Hepatocyte (in vitro differentiated cells): Measurements from ENCODE around the gene PPIH. TPM values are rescaled to one million over a fixed set of nuclear protein-coding genes. Genes with fewer than 3 reads are reported as not detected.
"Not testable (repeated sequence)": the region's sequence is repeated elsewhere in the genome, so short reads cannot be mapped to it uniquely, and the experiment has no call there.

ENCODE experiments used
- DNase-seq: peaks from one replicate; pipeline ENCODE4 v3.0.0-alpha.2; 2016; ENCODE audit warnings: low spot score
- H2AFZ ChIP-seq: fragments of 200-600 bp; sonication (generic); 2 replicates; pipeline ENCODE4 v1.6.0; 2016; ENCODE audit warnings: antibody characterized with exemption, mild to moderate bottlenecking
- H3K27ac ChIP-seq: fragments of 200-600 bp; sonication (generic); 2 replicates; pipeline ENCODE4 v1.5.1; 2016; ENCODE audit warnings: mild to moderate bottlenecking
- H3K27me3 ChIP-seq: fragments of 200-600 bp; sonication (generic); 2 replicates; pipeline ENCODE4 v1.6.1; 2016
- H3K36me3 ChIP-seq: fragments of 200-600 bp; sonication (generic); replicated peaks from 2 replicates; pipeline ENCODE4 v1.5.1; 2016; ENCODE audit warnings: low read depth; ENCODE audit not compliant: insufficient read depth
- H3K4me1 ChIP-seq: fragments of 200-600 bp; sonication (generic); 2 replicates; pipeline ENCODE4 v1.5.1; 2016; ENCODE audit warnings: mild to moderate bottlenecking, moderate library complexity; ENCODE audit not compliant: insufficient read depth
- H3K4me2 ChIP-seq: fragments of 200-600 bp; sonication (generic); 2 replicates; pipeline ENCODE4 v1.6.0; 2016
- H3K4me3 ChIP-seq: fragments of 200-600 bp; sonication (generic); 2 replicates; pipeline ENCODE4 v1.5.1; 2016; ENCODE audit warnings: mild to moderate bottlenecking
- H3K79me2 ChIP-seq: fragments of 200-600 bp; sonication (generic); 2 replicates; pipeline ENCODE4 v1.6.0; 2017; ENCODE audit warnings: mild to moderate bottlenecking
- H3K9me2 ChIP-seq: fragments of 200-600 bp; sonication (generic); replicated peaks from 2 replicates; pipeline ENCODE4 v1.6.0; 2017; ENCODE audit warnings: mild to moderate bottlenecking; ENCODE audit not compliant: insufficient read depth
- H3K9me3 ChIP-seq: fragments of 200-600 bp; sonication (generic); 2 replicates; pipeline ENCODE4 v1.5.1; 2016; ENCODE audit warnings: low read depth, mild to moderate bottlenecking
- H4K20me1 ChIP-seq: fragments of 200-600 bp; sonication (generic); 2 replicates; pipeline ENCODE4 v1.6.0; 2016; ENCODE audit warnings: mild to moderate bottlenecking; ENCODE audit not compliant: insufficient read depth, poor library complexity, severe bottlenecking
- CTCF ChIP-seq: fragments of 200-600 bp; sonication (generic); IDR thresholded peaks from 2 replicates; pipeline ENCODE4 v1.5.1; 2016; ENCODE audit warnings: antibody characterized with exemption, mild to moderate bottlenecking; ENCODE audit not compliant: poor library complexity
- EZH2 ChIP-seq: fragments of 200-600 bp; sonication (generic); IDR thresholded peaks from 2 replicates; pipeline ENCODE4 v1.6.1; 2016; ENCODE audit warnings: antibody characterized with exemption, mild to moderate bottlenecking, borderline replicate concordance
- EZH2phosphoT487 ChIP-seq: fragments of 200-600 bp; sonication (generic); IDR thresholded peaks from one replicate; pipeline ENCODE4 v1.6.1; 2018; ENCODE audit warnings: antibody characterized with exemption, mild to moderate bottlenecking, low read depth, moderate library complexity; ENCODE audit not compliant: unreplicated experiment, severe bottlenecking
- WGBS: methylation state at CpG from one replicate; pipeline ENCODE4 v1.1.6; 2016; ENCODE audit warnings: low lambda C conversion rate; ENCODE audit errors: missing lambda C conversion rate; 5-methylcytosine and 5-hydroxymethylcytosine counted together
- polyA plus RNA-seq: library from polyadenylated mRNA; unstranded; fragments of >200 nt; fragmentation: Nextera tagmentation; extraction: Ambion mirVana; gene quantifications from 2 replicates; pipeline ENCODE4 v1.2.1, GENCODE V29; 2016
- total RNA-seq: library from RNA; depleted of rRNA; stranded (reverse); fragments of >200 nt; gene quantifications from 2 replicates; pipeline ENCODE4 v1.2.3, GENCODE V29; 2014

Gene PPIH
- total and polyA plus RNA-seq, 2 experiments from 2014 or later, result 26.1 to 35.6 TPM

GRCh38 chr1:42721926-42722325, 63.7 kb downstream of the PPIH start:
- H3K9me2 ChIP-seq, result no peaks in the 10 kb centered on the region
- H3K9me3 ChIP-seq, result no peaks in the 10 kb centered on the region
- no peaks in the 10 kb centered on the region for H4K20me1 ChIP-seq
- no peak overlapping the region for H2AFZ ChIP-seq
- no peaks in the 10 kb centered on the region for H3K79me2 ChIP-seq
- no peaks in the 10 kb centered on the region for H3K27me3 ChIP-seq
- WGBS, result 100% methylated on average over 3 of the region's 3 CpGs
- H3K4me3 ChIP-seq, result no peak overlapping the region
- H3K4me2 ChIP-seq, result no peak overlapping the region
- no peak for TF ChIP-seq CTCF
- no peak for TF ChIP-seq EZH2
- no peak for TF ChIP-seq EZH2phosphoT487
- H3K27ac ChIP-seq, result no peak overlapping the region
- DNase-seq, result no peak
- peaks cover 3% of the 10 kb centered on the region for H3K4me1 ChIP-seq
- H3K36me3 ChIP-seq, result no peaks in the 10 kb centered on the region

DNA sequence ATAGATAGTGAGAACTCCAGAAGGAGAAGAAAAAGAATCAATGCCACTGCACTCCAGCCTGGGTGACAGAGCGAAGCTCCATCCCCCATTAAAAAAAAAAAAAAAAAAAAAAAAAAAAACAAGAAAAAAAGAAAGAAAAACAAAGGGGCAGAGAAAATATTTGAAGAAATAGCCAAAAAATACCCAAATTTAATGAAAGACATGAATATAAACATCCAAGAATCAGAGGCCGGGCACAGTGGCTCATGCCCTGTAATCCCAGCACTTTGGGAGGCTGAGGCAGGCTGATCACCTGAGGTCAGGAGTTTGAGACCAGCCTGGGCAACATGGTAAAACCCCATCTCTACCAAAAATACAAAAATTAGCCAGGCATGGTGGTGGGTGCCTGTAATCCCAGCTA, 64.2 kb downstream of the PPIH start:
- not testable (repeated sequence) for H3K9me2 ChIP-seq, H3K4me1 ChIP-seq
- 100% methylated on average over 2 of the region's 2 CpGs for whole genome bisulfite sequencing

DNA sequence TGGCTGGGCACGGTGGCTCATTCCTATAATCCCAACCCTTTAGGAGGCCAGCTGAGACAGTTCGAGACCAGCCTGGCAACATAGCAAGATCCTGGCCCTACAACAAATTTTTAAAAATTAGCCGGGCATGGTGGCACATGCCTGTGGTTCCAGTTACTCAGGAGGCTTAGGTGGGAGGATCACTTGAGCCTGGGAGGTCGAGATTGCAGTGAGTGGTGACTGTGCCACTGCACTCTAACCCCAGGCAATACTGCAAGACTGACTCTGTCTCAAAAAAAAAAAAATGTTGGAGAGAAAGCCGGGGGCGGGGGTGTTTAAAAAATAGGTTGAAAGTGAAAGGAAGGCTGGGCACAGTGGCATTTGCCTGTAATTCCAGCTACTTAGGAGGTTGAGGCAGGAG, 65.3 kb downstream of the PPIH start:
- 91% methylated on average over 6 of the region's 6 CpGs for WGBS

More for the DNA sequence above, 64.2 kb downstream of the PPIH start:
- DNase-seq, H3K9me3 ChIP-seq, H3K27ac ChIP-seq, H3K4me3 ChIP-seq, H4K20me1 ChIP-seq, H3K79me2 ChIP-seq, H2AFZ ChIP-seq, H3K27me3 ChIP-seq, H3K4me2 ChIP-seq, H3K36me3 ChIP-seq: not testable (repeated sequence)

DNA sequence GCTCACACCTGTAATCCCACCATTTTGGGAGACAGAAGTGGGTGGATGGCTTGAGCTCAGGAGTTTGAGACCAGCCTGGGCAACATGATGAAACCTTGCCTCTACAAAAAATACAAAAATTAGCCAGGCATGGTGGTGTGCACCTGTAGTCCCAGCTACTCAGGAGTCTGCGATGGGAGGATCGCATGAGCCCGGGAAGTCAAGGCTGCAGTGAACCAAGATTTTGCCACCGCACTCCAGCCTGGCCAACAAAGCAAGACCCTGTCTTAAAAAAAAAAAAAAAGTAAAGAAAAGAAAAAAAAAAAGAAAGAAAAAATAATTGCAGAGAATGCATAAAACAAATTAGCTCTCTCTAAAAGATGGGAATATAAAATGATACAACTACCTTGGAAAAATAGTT, 67.6 kb downstream of the PPIH start:
- not testable (repeated sequence) for H3K79me2 ChIP-seq, H3K4me2 ChIP-seq, H3K4me1 ChIP-seq, H3K36me3 ChIP-seq, H4K20me1 ChIP-seq, H2AFZ ChIP-seq, H3K9me3 ChIP-seq, H3K27me3 ChIP-seq, H3K9me2 ChIP-seq, H3K27ac ChIP-seq, DNase-seq, H3K4me3 ChIP-seq
- WGBS, result 100% methylated on average over 4 of the region's 4 CpGs

More for the DNA sequence above, 65.3 kb downstream of the PPIH start:
- Histone ChIP-seq H3K4me2 (no peak overlapping the region), H3K36me3 (no peaks in the 10 kb centered on the region), H3K27ac (no peak overlapping the region), H3K4me3 (no peak overlapping the region), H2AFZ (no peak overlapping the region), H3K79me2 (no peaks in the 10 kb centered on the region), H4K20me1 (no peaks in the 10 kb centered on the region), H3K4me1 (peaks cover 3% of the 10 kb centered on the region), H3K9me2 (no peaks in the 10 kb centered on the region), H3K27me3 (no peaks in the 10 kb centered on the region), H3K9me3 (no peaks in the 10 kb centered on the region)
- TF ChIP-seq EZH2phosphoT487 (no peak), EZH2 (no peak), CTCF (no peak)
- DNase-seq, result no peak

Other genes starting within 250 kb of the PPIH start
- 0.12 and 0.57 TPM in 2 replicates for gene ZMYND12, start 202.4 kb upstream of the PPIH start, total RNA-seq
- gene ZMYND12, start 202.4 kb upstream of the PPIH start, polyA plus RNA-seq, result 0.74 and 0.87 TPM in 2 replicates
- gene PPCS, start 201.9 kb upstream of the PPIH start, total RNA-seq, result 79.0 and 86.3 TPM in 2 replicates
- gene PPCS, start 201.9 kb upstream of the PPIH start, polyA plus RNA-seq, result 90.1 and 98.6 TPM in 2 replicates
- 1.8 and 12.9 TPM in 2 replicates for gene CCDC30, start 195.1 kb upstream of the PPIH start, total RNA-seq
- 1.9 and 2.6 TPM in 2 replicates for gene CCDC30, start 195.1 kb upstream of the PPIH start, polyA plus RNA-seq
- gene YBX1, start 24.0 kb downstream of the PPIH start, total RNA-seq, result 418 and 428 TPM in 2 replicates
- gene YBX1, start 24.0 kb downstream of the PPIH start, polyA plus RNA-seq, result 177 and 183 TPM in 2 replicates
- 2.5 and 6.9 TPM in 2 replicates for gene CLDN19, start 81.8 kb downstream of the PPIH start, total RNA-seq
- 3.8 and 4.5 TPM in 2 replicates for gene CLDN19, start 81.8 kb downstream of the PPIH start, polyA plus RNA-seq
- 94.6 and 102 TPM in 2 replicates for gene P3H1, start 108.6 kb downstream of the PPIH start, total RNA-seq
- gene P3H1, start 108.6 kb downstream of the PPIH start, polyA plus RNA-seq, result 192 and 201 TPM in 2 replicates
- 5.7 and 12.6 TPM in 2 replicates for gene C1orf50, start 108.8 kb downstream of the PPIH start, total RNA-seq
- gene C1orf50, start 108.8 kb downstream of the PPIH start, polyA plus RNA-seq, result 11.9 and 15.2 TPM in 2 replicates
- gene TMEM269, start 126.6 kb downstream of the PPIH start, total RNA-seq, result 0.32 and 0.40 TPM in 2 replicates
- gene TMEM269, start 126.6 kb downstream of the PPIH start, polyA plus RNA-seq, result 0.12 TPM in 1 of 2 replicates, not detected in the other
- 17.5 and 20.4 TPM in 2 replicates for gene ERMAP, start 158.7 kb downstream of the PPIH start, total RNA-seq
- gene ERMAP, start 158.7 kb downstream of the PPIH start, polyA plus RNA-seq, result 6.2 and 6.5 TPM in 2 replicates
- gene SVBP, start 159.0 kb downstream of the PPIH start, total RNA-seq, result 38.0 and 49.6 TPM in 2 replicates
- 50.6 and 56.8 TPM in 2 replicates for gene SVBP, start 159.0 kb downstream of the PPIH start, polyA plus RNA-seq
- gene ZNF691, start 188.2 kb downstream of the PPIH start, total RNA-seq, result 8.6 and 13.2 TPM in 2 replicates
- 6.9 and 8.7 TPM in 2 replicates for gene ZNF691, start 188.2 kb downstream of the PPIH start, polyA plus RNA-seq